ENCODE results near the gene HIRA. TPM values are rescaled to one million over a fixed set of nuclear protein-coding genes. Genes with fewer than 3 reads are reported as not detected.

Gene HIRA
- total and polyA plus RNA-seq, 9 of the 15 experiments (the other 6 are each of a cell fraction or from before 2014, with no cell fraction given): 0.96 to 132 (median 58.4) TPM

GRCh38 chr22:19359554-19360299, 71.8 kb downstream of the HIRA start (continued):
- TF ChIP-seq RNF219 (CRISPR knock-in tag; IDR thresholded peaks at IDR 0.05) (no peak), ZNF217 (CRISPR knock-in tag; IDR thresholded peaks at IDR 0.05) (0 out of 2 replicates have a peak, but pooled peaks have one; percentile 39), POLR2G (IDR thresholded peaks at IDR 0.05; ENCODE audit: low read depth, low read length) (0 out of 2 replicates have a peak, but pooled peaks have one; percentile 51), ZNF354B (CRISPR knock-in tag; IDR thresholded peaks at IDR 0.05) (no peak), DDX20 (tag; IDR thresholded peaks at IDR 0.05; ENCODE audit: low read depth) (no peak), ZKSCAN1 (IDR thresholded peaks at IDR 0.05; ENCODE audit: low read depth, low read length) (0 out of 2 replicates have a peak, but pooled peaks have one; percentile 8), MXD1 (CRISPR knock-in tag; IDR thresholded peaks at IDR 0.05; ENCODE audit: borderline replicate concordance, poor library complexity, severe bottlenecking) (no peak), MYBL2 (IDR thresholded peaks at IDR 0.05; ENCODE audit: low read depth) (no peak), MYBL2 (CRISPR knock-in tag; IDR thresholded peaks at IDR 0.05; ENCODE audit: borderline replicate concordance) (0 out of 2 replicates have a peak, but pooled peaks have one; percentile 18), GATAD2B (IDR thresholded peaks at IDR 0.05; ENCODE audit: borderline replicate concordance) (no peak), ZNF764 (CRISPR knock-in tag; IDR thresholded peaks at IDR 0.05; ENCODE audit: low read depth) (0 out of 2 replicates have a peak, but pooled peaks have one; percentile 18), MAZ (CRISPR knock-in tag; conservative IDR thresholded peaks at IDR 0.05 in 1 of 2, IDR thresholded peaks at IDR 0.05 in 1 of 2) (no peak), SMAD3 (CRISPR knock-in tag; conservative IDR thresholded peaks at IDR 0.05) (no peak), SOX6 (IDR thresholded peaks at IDR 0.05) (no peak), FOXK1 (CRISPR knock-in tag; IDR thresholded peaks at IDR 0.05; ENCODE audit: borderline replicate concordance) (peak; percentile 82; the same call in 1 of the 2 replicates), NFIC (IDR thresholded peaks at IDR 0.05) (no peak), TAF15 (IDR thresholded peaks at IDR 0.05; ENCODE audit: low read depth, low read length) (no peak), PURB (CRISPR knock-in tag; IDR thresholded peaks at IDR 0.05; ENCODE audit: low read depth) (0 out of 2 replicates have a peak, but pooled peaks have one; percentile 93), RBM39 (optimal IDR thresholded peaks at IDR 0.05; ENCODE audit: low read depth, low read length) (no peak)
- TF ChIP-seq, protein P1, sequence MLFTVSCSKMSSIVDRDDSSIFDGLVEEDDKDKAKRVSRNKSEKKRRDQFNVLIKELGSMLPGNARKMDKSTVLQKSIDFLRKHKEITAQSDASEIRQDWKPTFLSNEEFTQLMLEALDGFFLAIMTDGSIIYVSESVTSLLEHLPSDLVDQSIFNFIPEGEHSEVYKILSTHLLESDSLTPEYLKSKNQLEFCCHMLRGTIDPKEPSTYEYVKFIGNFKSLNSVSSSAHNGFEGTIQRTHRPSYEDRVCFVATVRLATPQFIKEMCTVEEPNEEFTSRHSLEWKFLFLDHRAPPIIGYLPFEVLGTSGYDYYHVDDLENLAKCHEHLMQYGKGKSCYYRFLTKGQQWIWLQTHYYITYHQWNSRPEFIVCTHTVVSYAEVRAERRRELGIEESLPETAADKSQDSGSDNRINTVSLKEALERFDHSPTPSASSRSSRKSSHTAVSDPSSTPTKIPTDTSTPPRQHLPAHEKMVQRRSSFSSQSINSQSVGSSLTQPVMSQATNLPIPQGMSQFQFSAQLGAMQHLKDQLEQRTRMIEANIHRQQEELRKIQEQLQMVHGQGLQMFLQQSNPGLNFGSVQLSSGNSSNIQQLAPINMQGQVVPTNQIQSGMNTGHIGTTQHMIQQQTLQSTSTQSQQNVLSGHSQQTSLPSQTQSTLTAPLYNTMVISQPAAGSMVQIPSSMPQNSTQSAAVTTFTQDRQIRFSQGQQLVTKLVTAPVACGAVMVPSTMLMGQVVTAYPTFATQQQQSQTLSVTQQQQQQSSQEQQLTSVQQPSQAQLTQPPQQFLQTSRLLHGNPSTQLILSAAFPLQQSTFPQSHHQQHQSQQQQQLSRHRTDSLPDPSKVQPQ (CRISPR knock-in tag; IDR thresholded peaks at IDR 0.05; ENCODE audit: borderline replicate concordance): no peak
- TF ChIP-seq, protein P2, sequence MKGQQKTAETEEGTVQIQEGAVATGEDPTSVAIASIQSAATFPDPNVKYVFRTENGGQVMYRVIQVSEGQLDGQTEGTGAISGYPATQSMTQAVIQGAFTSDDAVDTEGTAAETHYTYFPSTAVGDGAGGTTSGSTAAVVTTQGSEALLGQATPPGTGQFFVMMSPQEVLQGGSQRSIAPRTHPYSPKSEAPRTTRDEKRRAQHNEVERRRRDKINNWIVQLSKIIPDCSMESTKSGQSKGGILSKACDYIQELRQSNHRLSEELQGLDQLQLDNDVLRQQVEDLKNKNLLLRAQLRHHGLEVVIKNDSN (CRISPR knock-in tag; IDR thresholded peaks at IDR 0.05): no peak
